ENCODE data around the gene PGLYRP4. TPM values are rescaled to one million over a fixed set of nuclear protein-coding genes. Genes with fewer than 3 reads are reported as not detected.
A peak's percentile ranks its signal among the peaks of the same experiment; 100 is the strongest.

Gene PGLYRP4
- polyA plus RNA-seq, result not detected

GRCh38 chr1:153348511-153349362 is at the start of gene PGLYRP4:
Gene PGLYRP4, minus strand, starts transcription at chr1:153348841. Its CDS starts 909 bp downstream, at chr1:153347932.
- Mint-ChIP-seq H3K4me3 (no peak within 1 kb of the TSS), H3K9me3 (no peaks in the 10 kb centered on the region), H3K27me3 (peaks cover 51% of the 10 kb centered on the region), H3K4me1 (peaks cover 16 to 21% (median 17%) of the 10 kb centered on the region in 3 donors), H3K36me3 (no peaks in the 10 kb centered on the region), H3K27ac (no peak within 1 kb of the TSS)

GRCh38 chr1:153397924-153398651 is 49.4 kb upstream of the PGLYRP4 start:
- H3K27me3 Mint-ChIP-seq, result peaks cover 17% of the 10 kb centered on the region
- H3K4me1 Mint-ChIP-seq, result no peaks in the 10 kb centered on the region
- no peaks in the 10 kb centered on the region for H3K9me3 Mint-ChIP-seq
- H3K4me3 Mint-ChIP-seq, result no peak overlapping the region
- peaks cover 2% of the 10 kb centered on the region for H3K36me3 Mint-ChIP-seq
- no peak overlapping the region for H3K27ac Mint-ChIP-seq

- Mint-ChIP-seq H3K4me1 (no peaks in the 10 kb centered on the region), H3K36me3 (peaks cover 2% of the 10 kb centered on the region), H3K27ac (no peak overlapping the region), H3K4me3 (no peak overlapping the region), H3K27me3 (peaks cover 17% of the 10 kb centered on the region), H3K9me3 (no peaks in the 10 kb centered on the region)
These were observed 48.6 kb upstream of the PGLYRP4 start for GRCh38 chr1:153397051-153397923.

GRCh38 chr1:153396461-153396860 is 47.8 kb upstream of the PGLYRP4 start:
- Mint-ChIP-seq H3K27me3 (peaks cover 15% of the 10 kb centered on the region), H3K9me3 (no peaks in the 10 kb centered on the region), H3K4me3 (no peak overlapping the region), H3K36me3 (peaks cover 2% of the 10 kb centered on the region), H3K27ac (no peak overlapping the region), H3K4me1 (no peaks in the 10 kb centered on the region)

- Mint-ChIP-seq H3K27ac (no peak overlapping the region), H3K9me3 (no peaks in the 10 kb centered on the region), H3K27me3 (peaks cover 18% of the 10 kb centered on the region), H3K36me3 (peaks cover 2% of the 10 kb centered on the region), H3K4me1 (peaks cover 0 to under 1% (median 0%) of the 10 kb centered on the region in 3 donors), H3K4me3 (peak overlapping the region in 1 of 4 donors; percentile 83)
These were observed 47.1 kb upstream of the PGLYRP4 start for GRCh38 chr1:153395776-153396175.

GRCh38 chr1:153395136-153395685 is 46.6 kb upstream of the PGLYRP4 start:
- Mint-ChIP-seq H3K9me3 (no peaks in the 10 kb centered on the region), H3K27me3 (peaks cover 18% of the 10 kb centered on the region), H3K4me1 (peaks cover 0 to 2% (median 0%) of the 10 kb centered on the region in 3 donors), H3K27ac (no peak overlapping the region), H3K4me3 (no peak overlapping the region), H3K36me3 (peaks cover 2% of the 10 kb centered on the region)

- Mint-ChIP-seq H3K9me3 (no peaks in the 10 kb centered on the region), H3K27ac (no peak overlapping the region), H3K36me3 (peaks cover 2% of the 10 kb centered on the region), H3K4me1 (peaks cover 0 to 2% (median 0%) of the 10 kb centered on the region in 3 donors), H3K27me3 (peaks cover 14% of the 10 kb centered on the region), H3K4me3 (no peak overlapping the region)
These were observed 45.8 kb upstream of the PGLYRP4 start for GRCh38 chr1:153394391-153394790.

GRCh38 chr1:153393926-153394325 is 45.3 kb upstream of the PGLYRP4 start:
- peaks cover 0 to 2% (median 0%) of the 10 kb centered on the region in 3 donors for H3K4me1 Mint-ChIP-seq
- H3K9me3 Mint-ChIP-seq, result no peaks in the 10 kb centered on the region
- H3K27ac Mint-ChIP-seq, result no peak overlapping the region
- peaks cover 2% of the 10 kb centered on the region for H3K36me3 Mint-ChIP-seq
- H3K4me3 Mint-ChIP-seq, result no peak overlapping the region
- peaks cover 14% of the 10 kb centered on the region for H3K27me3 Mint-ChIP-seq

GRCh38 chr1:153392822-153393221 is 44.2 kb upstream of the PGLYRP4 start:
- no peaks in the 10 kb centered on the region for H3K9me3 Mint-ChIP-seq
- H3K27ac Mint-ChIP-seq, result no peak overlapping the region
- no peak overlapping the region for H3K4me3 Mint-ChIP-seq
- H3K4me1 Mint-ChIP-seq, result peaks cover 0 to 2% (median 0%) of the 10 kb centered on the region in 3 donors
- peaks cover 2% of the 10 kb centered on the region for H3K36me3 Mint-ChIP-seq
- peaks cover 12% of the 10 kb centered on the region for H3K27me3 Mint-ChIP-seq

- Mint-ChIP-seq H3K27me3 (peaks cover 14% of the 10 kb centered on the region), H3K9me3 (no peaks in the 10 kb centered on the region), H3K4me1 (peaks cover 0 to 2% (median 0%) of the 10 kb centered on the region in 3 donors), H3K4me3 (no peak overlapping the region), H3K27ac (no peak overlapping the region), H3K36me3 (peaks cover 2% of the 10 kb centered on the region)
These were observed 43.6 kb upstream of the PGLYRP4 start for GRCh38 chr1:153392258-153392657.

- H3K36me3 Mint-ChIP-seq, result peaks cover 2% of the 10 kb centered on the region
- no peaks in the 10 kb centered on the region for H3K9me3 Mint-ChIP-seq
- H3K27ac Mint-ChIP-seq, result peak within 1 kb of the TSS in 1 of 3 donors; percentile 64
- peaks cover 14% of the 10 kb centered on the region for H3K27me3 Mint-ChIP-seq
- no peak within 1 kb of the TSS for H3K4me3 Mint-ChIP-seq
- H3K4me1 Mint-ChIP-seq, result peaks cover 0 to 2% (median 0%) of the 10 kb centered on the region in 3 donors
These were observed 42.5 kb upstream of the PGLYRP4 start, which contains the start of gene S100A8 for GRCh38 chr1:153390938-153391710. Gene S100A8, minus strand, starts transcription at chr1:153391073. Its CDS starts 538 bp downstream, at chr1:153390535.

- H3K27ac Mint-ChIP-seq, result peak overlapping the region in 1 of 3 donors; percentile 64
- no peaks in the 10 kb centered on the region for H3K9me3 Mint-ChIP-seq
- peaks cover 10% of the 10 kb centered on the region for H3K27me3 Mint-ChIP-seq
- no peak overlapping the region for H3K4me3 Mint-ChIP-seq
- H3K36me3 Mint-ChIP-seq, result no peaks in the 10 kb centered on the region
- H3K4me1 Mint-ChIP-seq, result peaks cover 0 to 2% (median 0%) of the 10 kb centered on the region in 3 donors
These were observed 41.6 kb upstream of the PGLYRP4 start for GRCh38 chr1:153389973-153390879.

- Mint-ChIP-seq H3K4me1 (peaks cover 0 to 2% (median 0%) of the 10 kb centered on the region in 3 donors), H3K9me3 (no peaks in the 10 kb centered on the region), H3K4me3 (no peak overlapping the region), H3K36me3 (no peaks in the 10 kb centered on the region), H3K27ac (no peak overlapping the region), H3K27me3 (peaks cover 8% of the 10 kb centered on the region)
These were observed 40.8 kb upstream of the PGLYRP4 start for GRCh38 chr1:153389401-153389800.
